IPS DF 6.9 (cell line): ENCODE measurements around the gene CAPN7.

Experiments
- DNase-seq: peaks from one replicate; pipeline ENCODE4 v3.0.0-alpha.2; 2013; ENCODE audit warnings: low read depth, low spot score
- H3K27ac ChIP-seq: one replicate; pipeline ENCODE4 v1.5.1; 2013; ENCODE audit warnings: low read length, control low read depth
- H3K27me3 ChIP-seq: 2 replicates; pipeline ENCODE4 v1.6.1; 2013; ENCODE audit warnings: mild to moderate bottlenecking, low read length; ENCODE audit not compliant: control insufficient read depth, insufficient read depth
- H3K36me3 ChIP-seq: 2 replicates; pipeline ENCODE4 v1.6.1; 2013; ENCODE audit warnings: low read length; ENCODE audit not compliant: control insufficient read depth, insufficient read depth
- H3K4me1 ChIP-seq: 2 replicates; pipeline ENCODE4 v1.6.1; 2013; ENCODE audit warnings: low read length; ENCODE audit not compliant: control insufficient read depth, insufficient read depth
- H3K4me3 ChIP-seq: 2 replicates; pipeline ENCODE4 v1.5.1; 2013; ENCODE audit warnings: mild to moderate bottlenecking, low read length
- H3K9me3 ChIP-seq: 2 replicates; pipeline ENCODE4 v1.6.1; 2013; ENCODE audit warnings: low read length, inconsistent platforms; ENCODE audit not compliant: control insufficient read depth, insufficient read depth
- WGBS: extraction: QIAGEN DNeasy Blood & Tissue Kit; methylation state at CpG from one replicate; pipeline ENCODE4 v1.1.7; 2013; ENCODE audit warnings: mixed read lengths, missing lambda C conversion rate; ENCODE audit not compliant: insufficient read length, insufficient coverage; 5-methylcytosine and 5-hydroxymethylcytosine counted together

Gene CAPN7

DNA sequence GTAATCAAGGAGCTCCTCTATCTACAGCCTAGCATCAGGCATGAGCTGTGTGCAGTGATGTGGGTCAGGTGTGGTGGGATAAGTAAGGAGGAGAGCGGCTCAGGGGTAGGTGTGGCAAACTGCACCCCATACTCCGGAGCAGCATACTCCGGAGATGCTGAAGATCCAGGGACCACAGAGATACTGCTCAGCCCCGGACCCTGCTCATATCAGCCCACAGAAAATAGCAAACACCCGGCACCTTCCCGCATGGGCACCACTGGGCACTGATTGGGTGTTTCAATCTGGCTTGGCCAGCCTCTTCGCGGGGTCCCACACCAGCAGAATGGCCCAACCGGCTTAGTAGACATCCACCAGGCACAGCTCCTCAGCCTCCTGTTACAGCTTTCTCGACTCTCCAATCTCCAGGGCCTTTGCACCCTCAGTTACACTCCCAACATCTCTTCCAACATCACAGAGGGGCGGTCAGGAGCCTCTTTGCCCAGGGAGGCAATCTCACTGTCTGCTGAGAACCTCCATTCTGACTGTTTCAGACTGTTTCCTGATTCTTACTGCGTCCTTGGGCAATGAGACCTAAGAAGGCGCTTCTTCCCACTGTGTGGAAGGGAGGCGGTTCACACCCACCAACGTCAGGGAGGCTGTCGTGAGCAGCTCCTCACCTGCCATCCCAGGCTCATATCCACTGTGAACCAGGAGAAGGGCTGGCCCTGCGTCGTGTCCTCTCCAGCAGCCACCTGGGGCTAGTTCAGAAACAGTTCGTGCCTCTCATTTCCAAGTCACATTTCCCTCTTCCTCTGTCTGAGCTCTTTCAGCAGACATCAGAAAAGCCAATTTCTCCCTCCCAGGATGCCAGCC, 59.8 kb downstream of the CAPN7 start:
- Histone ChIP-seq H3K36me3 (no peaks in the 10 kb centered on the region), H3K4me1 (peaks cover 4% of the 10 kb centered on the region; the same call in 1 of the 2 replicates), H3K9me3 (no peaks in the 10 kb centered on the region), H3K27ac (no peak overlapping the region), H3K4me3 (no peak overlapping the region), H3K27me3 (no peaks in the 10 kb centered on the region)
- WGBS, result no CpG with 5 or more reads among the region's 19 CpGs
- no peak for DNase-seq

DNA sequence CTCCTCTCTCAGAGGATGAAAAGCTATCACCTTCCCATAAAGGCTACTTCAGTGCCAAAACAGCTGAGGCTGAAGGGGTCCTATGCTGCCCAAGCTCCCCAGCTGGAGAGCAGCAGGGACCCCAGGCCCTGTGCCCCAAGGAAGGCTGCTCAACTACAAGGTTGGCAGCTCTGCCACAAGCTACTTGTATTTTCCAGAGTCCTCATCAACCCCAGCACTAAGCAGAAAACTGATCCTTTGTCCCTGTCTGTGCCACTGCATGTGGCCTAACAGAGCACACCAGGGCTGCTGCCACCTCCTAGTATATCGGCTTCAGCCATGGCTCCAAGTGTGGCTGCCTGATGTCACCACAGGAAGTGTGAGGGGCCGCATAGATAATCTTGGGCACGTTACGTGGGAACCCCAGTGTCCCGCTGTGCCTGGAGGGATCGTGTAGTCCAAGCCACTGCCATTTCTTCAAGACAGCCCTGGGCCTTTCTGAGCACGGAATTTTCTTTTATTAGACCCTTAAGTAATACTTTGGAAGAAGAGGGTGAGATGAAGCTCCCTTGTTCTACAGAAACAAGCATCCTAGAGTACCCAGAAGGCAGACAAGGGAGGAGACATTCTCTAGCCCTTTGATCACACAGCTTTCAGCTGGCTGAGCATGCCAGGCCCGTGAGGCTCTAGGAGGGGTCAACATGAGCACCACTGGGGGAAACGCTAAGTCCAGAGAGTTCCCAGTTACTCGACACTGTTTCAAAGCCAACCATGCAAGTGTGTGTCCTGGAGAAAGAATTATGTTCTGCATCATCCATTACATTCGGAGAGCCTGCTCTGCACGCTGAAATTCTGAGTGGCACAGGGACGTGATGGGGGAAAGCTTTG, 60.7 kb downstream of the CAPN7 start:
- WGBS, result no CpG with 5 or more reads among the region's 13 CpGs

DNA sequence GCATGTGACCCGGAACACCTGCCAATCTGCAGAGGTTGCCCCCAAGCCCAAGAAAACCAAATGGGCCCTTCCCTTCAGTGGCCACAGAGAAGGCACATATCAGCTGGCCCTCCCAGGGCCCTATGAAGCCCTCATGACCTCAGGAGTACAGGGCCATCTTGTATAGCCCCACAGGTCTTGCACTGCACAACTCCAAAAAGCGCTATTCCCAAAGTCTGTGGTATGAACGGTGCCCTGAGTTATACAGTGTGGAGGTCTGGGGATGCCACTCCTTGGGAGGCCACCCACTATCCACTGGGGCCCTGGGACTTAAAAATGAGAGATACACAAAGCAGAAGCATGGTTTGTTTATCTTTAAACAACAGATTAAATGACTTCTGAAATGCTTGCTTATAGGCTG, 61.5 kb downstream of the CAPN7 start:
- WGBS, result no CpG with 5 or more reads among the region's 3 CpGs
- Histone ChIP-seq H3K4me1 (peaks cover 4% of the 10 kb centered on the region; the same call in 1 of the 2 replicates), H3K9me3 (no peaks in the 10 kb centered on the region), H3K36me3 (no peaks in the 10 kb centered on the region), H3K4me3 (no peak overlapping the region), H3K27ac (no peak overlapping the region), H3K27me3 (no peaks in the 10 kb centered on the region)
- DNase-seq, result no peak

More for the DNA sequence above, 60.7 kb downstream of the CAPN7 start:
- H3K9me3 ChIP-seq, result no peaks in the 10 kb centered on the region
- no peak for DNase-seq
- H3K4me3 ChIP-seq, result no peak overlapping the region
- H3K36me3 ChIP-seq, result no peaks in the 10 kb centered on the region
- H3K4me1 ChIP-seq, result peaks cover 4% of the 10 kb centered on the region; the same call in 1 of the 2 replicates
- H3K27me3 ChIP-seq, result no peaks in the 10 kb centered on the region
- H3K27ac ChIP-seq, result no peak overlapping the region

- Histone ChIP-seq H3K4me1 (peaks cover 4% of the 10 kb centered on the region; the same call in 1 of the 2 replicates), H3K36me3 (no peaks in the 10 kb centered on the region), H3K27me3 (no peaks in the 10 kb centered on the region), H3K4me3 (no peak overlapping the region), H3K27ac (no peak overlapping the region), H3K9me3 (no peaks in the 10 kb centered on the region)
- peak; percentile 47 for DNase-seq
- WGBS, result no CpG with 5 or more reads among the region's 15 CpGs
Observed at GRCh38 chr3:15268033-15268631, 62.1 kb downstream of the CAPN7 start.

GRCh38 chr3:15269091-15269989, 63.3 kb downstream of the CAPN7 start:
- Histone ChIP-seq H3K36me3 (no peaks in the 10 kb centered on the region), H3K27ac (no peak overlapping the region), H3K4me1 (peaks cover 4% of the 10 kb centered on the region; the same call in 1 of the 2 replicates), H3K27me3 (no peaks in the 10 kb centered on the region), H3K9me3 (no peaks in the 10 kb centered on the region), H3K4me3 (no peak overlapping the region)
- WGBS, result no CpG with 5 or more reads among the region's 29 CpGs
- DNase-seq, result no peak

- no peak for DNase-seq
- Histone ChIP-seq H3K27ac (no peak overlapping the region), H3K36me3 (no peaks in the 10 kb centered on the region), H3K27me3 (no peaks in the 10 kb centered on the region), H3K4me1 (peaks cover 4% of the 10 kb centered on the region; the same call in 1 of the 2 replicates), H3K4me3 (no peak overlapping the region), H3K9me3 (no peaks in the 10 kb centered on the region)
- no CpG with 5 or more reads among the region's 4 CpGs for WGBS
Observed at GRCh38 chr3:15271030-15271429, 65.0 kb downstream of the CAPN7 start.

- Histone ChIP-seq H3K4me1 (peaks cover 4% of the 10 kb centered on the region; the same call in 1 of the 2 replicates), H3K27me3 (no peaks in the 10 kb centered on the region), H3K9me3 (no peaks in the 10 kb centered on the region), H3K36me3 (no peaks in the 10 kb centered on the region), H3K4me3 (no peak overlapping the region), H3K27ac (no peak overlapping the region)
- WGBS, result no CpG with 5 or more reads among the region's 14 CpGs
- no peak for DNase-seq
Observed at GRCh38 chr3:15271785-15272381, 65.8 kb downstream of the CAPN7 start.

GRCh38 chr3:15272426-15273196, 66.6 kb downstream of the CAPN7 start:
- no peak for DNase-seq
- Histone ChIP-seq H3K4me1 (peaks cover 7% of the 10 kb centered on the region), H3K9me3 (no peaks in the 10 kb centered on the region), H3K36me3 (no peaks in the 10 kb centered on the region), H3K27ac (no peak overlapping the region), H3K4me3 (no peak overlapping the region), H3K27me3 (no peaks in the 10 kb centered on the region)
- no CpG with 5 or more reads among the region's 7 CpGs for WGBS

DNA sequence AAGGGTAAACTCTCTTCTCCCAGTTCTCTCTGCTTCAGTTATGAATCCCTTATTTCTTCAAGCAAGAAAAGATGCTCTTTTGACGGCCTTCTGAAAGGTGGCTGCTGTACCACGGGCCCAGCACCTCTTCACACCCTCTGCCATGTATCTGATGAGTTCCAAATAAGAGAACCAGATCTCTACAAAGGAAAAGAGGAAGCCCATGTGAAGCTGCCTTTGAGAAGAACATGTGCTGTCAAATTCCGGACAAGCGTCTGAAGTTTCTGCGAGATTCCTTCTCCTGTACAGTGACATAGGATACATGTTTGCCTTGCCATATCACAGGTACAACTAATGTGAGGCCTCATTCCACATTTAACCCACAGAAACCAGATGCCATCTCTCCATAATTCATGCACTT, 67.2 kb downstream of the CAPN7 start:
- Histone ChIP-seq H3K27ac (no peak overlapping the region), H3K27me3 (no peaks in the 10 kb centered on the region), H3K36me3 (no peaks in the 10 kb centered on the region), H3K9me3 (no peaks in the 10 kb centered on the region), H3K4me3 (no peak overlapping the region), H3K4me1 (peaks cover 10% of the 10 kb centered on the region)
- no CpG with 5 or more reads among the region's 5 CpGs for WGBS
- DNase-seq, result no peak
